Tibial nerve (tissue), 4 donors: ENCODE data around the gene SIPA1.
"Not testable (repeated sequence)": the region's sequence is repeated elsewhere in the genome, so short reads cannot be mapped to it uniquely, and the experiment has no call there.

Source experiments
- EP300 ChIP-seq, 2 donors: sonication (generic); formaldehyde crosslinking; IDR thresholded peaks; one replicate each; pipeline ENCODE4 v1.6.1; 2017; ENCODE audit warnings: antibody characterized with exemption in 2 of 2, mild to moderate bottlenecking in 1 of 2
- POLR2A ChIP-seq, 2 donors: fragments of 450-650 bp; IDR thresholded peaks; one replicate each; pipeline ENCODE4 v1.6.1; 2017; ENCODE audit warnings: antibody characterized with exemption in 2 of 2, mild to moderate bottlenecking in 2 of 2, moderate library complexity in 2 of 2
- TF ChIP-seq, protein P1 (sequence below), 5 experiments: fragments of 200-600 bp in 3 of 5; fragments of 450-650 bp in 2 of 5; sonication (generic) in 3 of 5; IDR thresholded peaks; one replicate each; pipeline ENCODE4 v1.5.1; 2016 to 2019; ENCODE audit warnings: antibody characterized with exemption in 5 of 5, mild to moderate bottlenecking in 3 of 5, moderate library complexity in 2 of 5

DNA sequence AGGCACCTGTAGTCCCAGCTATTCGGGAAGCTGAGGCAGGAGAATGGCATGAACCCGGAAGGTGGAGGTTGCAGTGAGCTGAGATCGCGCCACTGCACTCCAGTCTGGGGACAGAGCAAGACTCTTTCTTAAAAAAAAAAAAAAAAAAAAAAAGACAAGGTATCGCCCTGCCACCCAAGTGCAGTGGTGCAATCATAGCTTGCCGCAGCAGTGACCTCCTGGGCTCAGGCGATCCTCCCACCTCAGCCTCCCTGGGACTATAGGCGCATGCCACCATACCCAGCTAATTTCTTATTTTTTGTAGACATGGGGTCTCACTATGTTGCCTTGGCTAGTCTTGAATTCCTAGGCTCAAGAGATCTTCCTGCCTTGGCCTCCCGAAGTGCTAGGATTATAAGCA lies 23.0 kb downstream of the SIPA1 start:
- TF ChIP-seq, protein P1, sequence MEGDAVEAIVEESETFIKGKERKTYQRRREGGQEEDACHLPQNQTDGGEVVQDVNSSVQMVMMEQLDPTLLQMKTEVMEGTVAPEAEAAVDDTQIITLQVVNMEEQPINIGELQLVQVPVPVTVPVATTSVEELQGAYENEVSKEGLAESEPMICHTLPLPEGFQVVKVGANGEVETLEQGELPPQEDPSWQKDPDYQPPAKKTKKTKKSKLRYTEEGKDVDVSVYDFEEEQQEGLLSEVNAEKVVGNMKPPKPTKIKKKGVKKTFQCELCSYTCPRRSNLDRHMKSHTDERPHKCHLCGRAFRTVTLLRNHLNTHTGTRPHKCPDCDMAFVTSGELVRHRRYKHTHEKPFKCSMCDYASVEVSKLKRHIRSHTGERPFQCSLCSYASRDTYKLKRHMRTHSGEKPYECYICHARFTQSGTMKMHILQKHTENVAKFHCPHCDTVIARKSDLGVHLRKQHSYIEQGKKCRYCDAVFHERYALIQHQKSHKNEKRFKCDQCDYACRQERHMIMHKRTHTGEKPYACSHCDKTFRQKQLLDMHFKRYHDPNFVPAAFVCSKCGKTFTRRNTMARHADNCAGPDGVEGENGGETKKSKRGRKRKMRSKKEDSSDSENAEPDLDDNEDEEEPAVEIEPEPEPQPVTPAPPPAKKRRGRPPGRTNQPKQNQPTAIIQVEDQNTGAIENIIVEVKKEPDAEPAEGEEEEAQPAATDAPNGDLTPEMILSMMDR (IDR thresholded peaks at IDR 0.05): not testable (repeated sequence)
- TF ChIP-seq POLR2A, EP300 (IDR thresholded peaks at IDR 0.05): not testable (repeated sequence)
